Upper lobe of right lung (tissue), 1 donor: Measurements from ENCODE around the gene UNC13B. TPM values are rescaled to one million over a fixed set of nuclear protein-coding genes. Genes with fewer than 3 reads are reported as not detected.
"Not testable (repeated sequence)": the region's sequence is repeated elsewhere in the genome, so short reads cannot be mapped to it uniquely, and the experiment has no call there.

ENCODE experiments used
- ATAC-seq: fragments of 200-7000 bp; cut with Tn5 transposase; one replicate; pipeline ENCODE4 v1.9.1; 2020; ENCODE audit warnings: mild to moderate bottlenecking, moderate library complexity
- DNase-seq: peaks from one replicate; pipeline ENCODE4 v3.0.0-alpha.2; 2020
- H3K27ac ChIP-seq: fragments of 200-600 bp; one replicate; pipeline ENCODE4 v1.8.0; 2022
- H3K27me3 ChIP-seq: fragments of 200-600 bp; one replicate; pipeline ENCODE4 v1.8.0; 2022; ENCODE audit warnings: mild to moderate bottlenecking
- H3K36me3 ChIP-seq: fragments of 200-600 bp; one replicate; pipeline ENCODE4 v1.8.0; 2022
- H3K4me1 ChIP-seq: fragments of 200-600 bp; one replicate; pipeline ENCODE4 v1.8.0; 2022
- H3K4me3 ChIP-seq: fragments of 200-600 bp; one replicate; pipeline ENCODE4 v1.8.0; 2022; ENCODE audit warnings: mild to moderate bottlenecking
- H3K9me3 ChIP-seq: fragments of 200-600 bp; one replicate; pipeline ENCODE4 v1.8.0; 2022
- CTCF ChIP-seq: fragments of 200-600 bp; IDR thresholded peaks from one replicate; pipeline ENCODE4 v1.8.0; 2022; ENCODE audit warnings: antibody characterized with exemption
- intact Hi-C: fragments of 100-400 bp; cut with DNase I; formaldehyde crosslinking; loops from one replicate; pipeline ENCODE4 v1.11.0; 2022
- total RNA-seq: library from RNA; stranded (reverse); fragmentation: NEBNext Ultra II Directional; extraction: Animal tissue kit (Norgen Biotek cat#: 25700); gene quantifications from one replicate; pipeline ENCODE4 v1.2.1, GENCODE V29; 2021
- donor health status: DM: no; HTN: yes; CAD: no; lungs with severe emphysema.

The UNC13B gene
- total RNA-seq, 1 donor from 2014 or later = 92.1 TPM

DNA sequence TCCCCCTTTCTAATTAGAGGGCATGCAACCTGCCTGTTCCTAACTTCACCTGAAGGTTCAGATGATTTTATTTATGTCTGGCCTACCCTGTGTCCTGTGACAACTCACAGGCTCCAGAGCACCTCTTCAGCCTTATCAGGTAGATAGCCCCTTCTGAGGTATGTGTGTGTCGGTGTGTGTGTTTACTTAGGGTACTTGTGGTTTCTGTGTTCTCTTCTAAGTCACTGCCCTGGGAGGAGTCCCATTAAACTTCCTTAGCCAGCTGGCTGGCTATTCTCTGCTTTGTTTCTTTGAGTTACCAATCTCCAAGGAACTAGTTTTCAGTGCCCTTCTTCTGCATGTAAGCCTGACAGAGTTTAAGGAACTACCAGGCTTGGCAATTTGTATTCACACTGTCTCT, 74.9 kb downstream of the UNC13B start:
- TF ChIP-seq CTCF = no peak
- peak overlapping the region; percentile 3 for H3K27ac ChIP-seq
- no peaks in the 10 kb centered on the region for H3K4me1 ChIP-seq
- no peaks in the 10 kb centered on the region for H3K27me3 ChIP-seq
- intact Hi-C loops = no loop called here
- no peak overlapping the region for H3K4me3 ChIP-seq
- peak; percentile 93 for ATAC-seq
- H3K9me3 ChIP-seq = no peaks in the 10 kb centered on the region
- no peaks in the 10 kb centered on the region for H3K36me3 ChIP-seq
- no peak for DNase-seq

- H3K27me3 ChIP-seq = no peaks in the 10 kb centered on the region
- DNase-seq (no peak), ATAC-seq (peak; percentile 95)
- H3K9me3 ChIP-seq = no peaks in the 10 kb centered on the region
- H3K27ac ChIP-seq = peak overlapping the region; percentile 3
- intact Hi-C loops = no loop called here
- peak overlapping the region; percentile 34 for H3K4me3 ChIP-seq
- TF ChIP-seq CTCF = no peak
- no peaks in the 10 kb centered on the region for H3K36me3 ChIP-seq
- H3K4me1 ChIP-seq = no peaks in the 10 kb centered on the region
These were observed 75.5 kb downstream of the UNC13B start for GRCh38 chr9:35237311-35237710.

GRCh38 chr9:35245945-35246344, 84.1 kb downstream of the UNC13B start:
- H3K4me3 ChIP-seq, intact Hi-C loops, H3K9me3 ChIP-seq, DNase-seq, ATAC-seq, H3K4me1 ChIP-seq, H3K27me3 ChIP-seq, H3K27ac ChIP-seq: not testable (repeated sequence)
- peaks cover 12% of the 10 kb centered on the region for H3K36me3 ChIP-seq

- Histone ChIP-seq H3K36me3 (no peaks in the 10 kb centered on the region), H3K27ac (no peak overlapping the region), H3K9me3 (no peaks in the 10 kb centered on the region), H3K4me3 (no peak overlapping the region), H3K4me1 (no peaks in the 10 kb centered on the region), H3K27me3 (no peaks in the 10 kb centered on the region)
- DNase-seq = no peak
- ATAC-seq = no peak
- no peak for TF ChIP-seq CTCF
- intact Hi-C loops = no loop called here
These were observed 91.3 kb downstream of the UNC13B start for GRCh38 chr9:35253075-35253474.

GRCh38 chr9:35254237-35254636, 92.4 kb downstream of the UNC13B start:
- intact Hi-C loops = no loop called here

More at GRCh38 chr9:35254237-35254636, 92.4 kb downstream of the UNC13B start:
- Histone ChIP-seq H3K4me3 (no peak overlapping the region), H3K27ac (no peak overlapping the region), H3K27me3 (no peaks in the 10 kb centered on the region), H3K36me3 (no peaks in the 10 kb centered on the region), H3K9me3 (no peaks in the 10 kb centered on the region), H3K4me1 (no peaks in the 10 kb centered on the region)
- ATAC-seq (peak; percentile 64), DNase-seq (no peak)
- no peak for TF ChIP-seq CTCF
